ENCODE results near the gene SFXN1.

Gene SFXN1

DNA sequence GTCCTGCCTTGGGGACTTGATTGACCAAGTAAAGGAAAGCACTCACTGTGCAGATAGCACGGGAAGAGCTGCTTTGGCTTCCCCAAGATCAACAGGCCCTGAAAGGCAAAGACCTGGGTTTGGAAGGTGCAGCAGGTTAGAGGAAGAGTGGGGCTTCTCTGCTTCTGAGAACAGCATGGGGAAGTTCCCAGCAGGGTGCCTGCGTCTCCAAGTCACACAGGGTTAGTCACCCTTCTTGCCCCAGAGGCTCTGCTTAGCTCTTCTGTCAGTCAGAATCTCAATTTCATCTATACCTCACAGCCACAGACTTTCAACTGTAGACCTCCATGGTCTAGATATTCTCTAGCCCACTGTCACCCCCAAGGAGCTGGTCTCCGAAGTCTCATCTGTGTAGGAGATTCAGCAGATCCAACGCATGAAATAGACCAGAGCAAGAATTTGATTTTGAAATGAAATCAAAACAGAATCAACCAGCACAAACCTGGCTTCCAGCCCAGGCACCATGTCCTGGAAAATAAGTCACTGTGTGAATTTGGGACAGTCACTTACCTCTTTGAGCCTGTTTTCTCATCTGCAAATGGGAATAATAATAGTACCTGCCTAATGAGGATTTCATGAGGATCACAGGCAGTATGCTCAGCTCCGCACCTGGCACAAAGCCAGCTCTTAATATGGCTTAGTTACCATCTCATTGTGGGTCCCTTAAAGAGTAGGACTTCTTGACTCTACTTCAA is 64.0 kb downstream of the SFXN1 start:
- DNase-seq: no peak

- DNase-seq: no peak
These were observed 64.5 kb downstream of the SFXN1 start for GRCh38 chr5:175542966-175543235.

DNA sequence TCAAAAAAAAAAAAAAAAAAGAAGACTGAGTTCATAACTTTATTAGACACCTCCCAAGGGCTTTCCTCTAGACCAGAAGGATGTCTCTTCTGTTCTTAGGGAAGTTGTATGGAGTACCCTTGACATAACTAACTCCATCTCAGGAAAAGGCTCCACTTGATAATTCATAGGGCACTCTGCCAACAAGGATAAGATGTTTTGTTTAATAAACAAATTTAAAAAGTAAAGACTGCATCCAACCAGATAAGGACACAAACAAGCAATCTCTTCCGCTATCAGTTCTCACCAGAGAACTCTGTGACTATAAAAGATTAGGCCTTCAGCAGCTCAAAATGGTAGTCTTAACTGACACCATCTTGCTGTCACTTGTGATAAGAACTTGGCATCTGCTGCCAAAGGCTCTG is 65.8 kb downstream of the SFXN1 start:
- no peak for DNase-seq

DNA sequence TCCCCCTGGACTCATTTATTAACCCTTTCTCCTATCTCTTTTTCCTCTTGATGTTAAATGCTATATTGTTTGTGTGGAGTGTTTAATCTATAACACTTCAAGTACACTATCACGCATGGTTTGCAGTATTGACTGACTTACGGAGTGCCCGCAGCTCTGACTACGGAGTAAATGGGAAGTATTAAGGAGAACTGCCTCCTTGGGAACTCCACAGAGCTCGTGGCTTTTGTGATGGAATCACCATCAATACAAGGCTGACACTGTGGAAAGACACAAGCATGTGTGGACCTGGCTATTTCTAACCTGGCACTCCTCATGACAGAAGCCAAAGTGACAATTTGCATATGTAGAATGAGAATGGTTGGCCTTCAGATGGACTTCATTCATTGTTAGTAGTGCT is 66.2 kb downstream of the SFXN1 start:
- no peak for DNase-seq

GRCh38 chr5:175547842-175548241 is 69.5 kb downstream of the SFXN1 start:
- DNase-seq: no peak

DNA sequence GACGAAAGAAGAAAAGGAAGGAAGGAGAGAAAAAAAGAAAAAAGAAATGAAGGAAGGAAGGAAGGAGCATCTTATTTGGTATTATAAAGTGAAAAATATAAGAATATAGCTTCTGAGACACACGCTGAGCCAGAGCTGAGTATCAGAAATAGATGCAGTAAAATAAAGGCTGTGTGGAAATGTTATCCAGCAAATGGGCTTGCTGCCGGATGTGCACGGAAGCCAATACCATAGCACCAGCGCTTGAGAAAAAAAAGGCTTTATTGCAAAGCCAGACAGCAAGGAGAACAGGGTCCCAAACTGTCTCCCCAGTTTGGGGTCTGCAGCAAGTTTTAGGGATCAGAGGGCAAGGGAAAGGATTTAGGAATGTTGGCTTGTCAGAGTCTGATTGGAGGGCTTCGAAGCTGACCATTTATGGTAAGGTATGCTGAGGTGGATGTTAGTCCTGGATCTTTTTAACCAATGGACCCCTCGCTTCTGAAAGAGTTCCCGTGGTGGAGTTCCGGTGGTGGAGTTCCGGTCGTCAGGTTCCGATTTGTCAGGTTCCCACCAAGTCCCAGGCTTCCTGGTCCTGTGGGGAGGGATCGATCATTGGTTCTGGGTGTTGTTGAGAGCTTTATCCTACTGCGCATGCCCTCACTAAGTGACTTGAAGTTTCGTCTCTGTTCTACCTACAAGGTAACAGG is 70.4 kb downstream of the SFXN1 start:
- DNase-seq: no peak

GRCh38 chr5:175550055-175550805 is 71.9 kb downstream of the SFXN1 start:
- DNase-seq: no peak

GRCh38 chr5:175551266-175551665 is 72.9 kb downstream of the SFXN1 start:
- no peak for DNase-seq

- no peak for DNase-seq
These were observed 75.9 kb downstream of the SFXN1 start for GRCh38 chr5:175554296-175554695.

DNA sequence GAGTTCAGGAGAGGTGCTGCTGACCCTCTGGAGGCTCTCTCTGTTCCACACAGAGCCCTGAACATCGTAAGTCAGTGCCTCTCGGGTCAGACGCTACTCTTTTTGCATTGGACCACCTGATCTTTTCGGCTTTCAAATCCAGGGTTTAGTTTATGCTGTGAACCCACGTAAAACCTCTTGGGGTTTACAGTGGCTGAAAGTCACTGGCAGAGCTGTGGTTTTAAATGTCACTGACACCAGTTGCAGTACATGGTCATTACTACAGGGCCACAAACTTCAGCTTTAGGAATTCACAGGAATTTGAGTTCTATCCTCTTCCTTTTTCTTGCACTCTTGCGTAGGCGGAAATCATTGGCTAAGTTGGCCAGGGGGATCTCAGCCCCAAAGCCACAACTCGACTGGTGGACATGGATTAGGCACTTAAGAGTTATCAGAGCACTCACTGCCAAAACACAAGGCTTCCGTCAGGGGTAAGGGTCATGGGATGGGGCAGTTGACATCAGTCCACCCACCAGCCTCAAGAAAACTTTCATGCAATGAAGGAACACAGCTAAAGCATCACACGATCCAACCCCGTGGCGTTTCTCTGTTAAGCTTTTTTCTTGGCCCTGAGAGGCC is 76.9 kb downstream of the SFXN1 start:
- DNase-seq: no peak

- no peak for DNase-seq
These were observed 78.4 kb downstream of the SFXN1 start for GRCh38 chr5:175556794-175557193.

GRCh38 chr5:175557778-175558177 is 79.4 kb downstream of the SFXN1 start:
- no peak for DNase-seq

GRCh38 chr5:175558801-175559480 is 80.6 kb downstream of the SFXN1 start:
- DNase-seq: no peak

GRCh38 chr5:175560011-175560410 is 81.7 kb downstream of the SFXN1 start:
- DNase-seq: no peak

GRCh38 chr5:175561085-175561484 is 82.7 kb downstream of the SFXN1 start:
- DNase-seq: no peak

DNA sequence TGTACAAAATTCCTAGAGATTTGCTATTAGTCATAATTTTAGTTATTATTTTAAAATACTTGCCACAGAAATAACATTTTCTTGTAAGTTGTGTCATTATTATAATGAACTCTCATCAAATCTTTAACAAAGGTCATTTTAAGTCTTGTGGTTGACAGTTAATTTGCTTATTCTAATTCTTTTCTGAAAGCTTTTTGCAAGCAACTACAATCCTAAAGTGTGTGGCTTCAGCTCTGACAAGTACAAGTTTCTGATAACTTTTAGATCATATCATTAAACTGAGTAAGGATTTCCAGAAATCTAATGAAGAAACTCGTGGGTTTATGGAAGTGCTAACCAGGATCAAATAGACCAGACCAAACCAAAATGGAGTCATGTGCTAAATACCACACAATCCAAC is 86.4 kb downstream of the SFXN1 start:
- no peak for DNase-seq

DNA sequence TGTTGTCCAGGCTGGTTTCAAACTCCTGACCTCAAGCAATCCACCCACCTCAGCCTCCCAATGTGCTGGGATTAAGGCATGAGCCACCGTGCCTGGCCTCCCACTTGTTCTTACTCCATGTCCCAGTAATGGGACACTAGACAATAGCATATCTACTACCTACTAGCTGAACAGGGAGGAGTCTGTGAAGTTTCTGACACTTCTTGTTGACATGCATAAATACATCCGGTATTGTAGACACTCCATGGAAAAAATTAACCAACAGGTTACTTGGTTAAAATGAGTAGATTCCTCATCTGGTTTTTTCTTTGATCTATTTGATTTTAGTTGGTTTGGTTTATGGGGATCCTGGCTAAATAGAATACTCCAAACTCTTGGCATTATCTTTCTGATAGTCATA is 88.3 kb downstream of the SFXN1 start:
- no peak for DNase-seq

GRCh38 chr5:175567954-175568353 is 89.6 kb downstream of the SFXN1 start:
- no peak for DNase-seq

GRCh38 chr5:175569701-175570100 is 91.3 kb downstream of the SFXN1 start:
- no peak for DNase-seq

GRCh38 chr5:175572886-175573285 is 94.5 kb downstream of the SFXN1 start:
- no peak for DNase-seq

DNA sequence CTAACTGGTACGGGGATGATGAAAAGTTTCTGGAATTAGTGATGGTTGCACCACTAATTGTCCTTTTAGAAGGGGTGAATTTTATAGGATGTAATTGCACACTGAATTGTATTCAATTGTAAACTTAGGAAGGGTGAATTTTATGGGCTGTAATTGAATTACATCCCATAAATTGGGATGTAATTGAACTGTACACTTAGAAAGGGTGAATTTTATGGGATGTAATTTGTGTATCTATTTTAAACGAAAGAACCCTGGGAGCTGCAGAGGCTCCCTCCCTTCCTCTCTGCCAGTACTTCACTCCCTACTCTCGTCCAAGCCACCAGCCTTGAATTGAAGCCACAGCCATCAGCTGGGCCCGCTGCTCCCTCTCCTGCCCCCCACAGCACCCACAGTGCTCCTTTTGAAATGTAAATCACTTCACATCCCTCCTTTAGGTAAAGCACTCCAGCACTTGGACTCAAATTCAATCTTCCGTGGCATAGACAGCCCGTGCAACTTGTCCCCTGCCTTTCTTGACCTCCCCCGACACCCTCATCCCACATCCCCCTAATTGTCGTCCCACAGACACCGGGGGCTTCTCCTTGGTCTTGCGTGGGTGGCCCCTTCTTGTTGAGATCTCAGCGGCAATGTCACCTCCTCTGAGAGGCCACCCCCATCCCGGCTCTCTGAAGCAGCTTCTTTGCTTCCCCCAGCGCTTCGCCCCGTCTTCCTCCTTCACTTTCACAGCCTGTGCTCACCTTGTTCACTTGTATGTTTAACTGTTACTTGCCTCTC is 95.3 kb downstream of the SFXN1 start:
- DNase-seq: no peak

DNA sequence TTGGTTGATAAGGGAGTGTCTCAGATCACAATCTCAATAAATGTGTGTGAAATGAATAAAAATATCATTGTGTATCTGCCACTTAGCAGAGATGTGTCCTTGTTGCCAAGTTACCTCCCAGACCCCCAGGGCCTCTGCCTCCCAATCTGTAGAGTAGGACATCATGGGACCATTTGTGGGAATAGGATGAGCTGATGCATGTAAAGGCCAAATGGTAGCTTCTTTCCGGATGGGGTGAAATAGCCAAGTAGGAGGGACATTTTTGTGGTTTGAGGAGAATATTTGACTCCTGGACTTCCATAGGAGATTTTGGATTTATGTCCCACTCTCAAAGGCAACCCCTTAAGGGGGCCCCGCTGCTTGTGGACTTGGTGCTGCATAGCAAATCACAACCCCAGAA is 96.9 kb downstream of the SFXN1 start:
- no peak for DNase-seq
